Stimulated activated naive CD8-positive, alpha-beta T cell treated with anti-CD3 and anti-CD28 coated beads, Interleukin-15, amount 100 ng/mL, for 72 hours (primary cell): ENCODE data around the gene ACACA.

ENCODE experiments used
- ATAC-seq: fragments of 150-1000 bp; cut with Tn5 transposase; 2 replicates; pipeline ENCODE4 v1.10.0; 2021; ENCODE audit warnings: mild to moderate bottlenecking, moderate library complexity
- DNase-seq, 2 donors: peaks; one replicate each; pipeline ENCODE4 v3.0.0; 2021 to 2022
- H3K27ac Mint-ChIP-seq, 2 donors: one replicate each; pipeline ENCODE4 v1.8.0; 2022; ENCODE audit warnings: mild to moderate bottlenecking in 2 of 2, mixed read lengths in 2 of 2, moderate library complexity in 2 of 2
- H3K27me3 Mint-ChIP-seq: one replicate; pipeline ENCODE4 v1.8.0; 2022; ENCODE audit warnings: mixed read lengths
- H3K4me1 Mint-ChIP-seq: one replicate; pipeline ENCODE4 v1.8.0; 2022; ENCODE audit warnings: mild to moderate bottlenecking, mixed read lengths
- H3K4me3 Mint-ChIP-seq, 2 donors: one replicate each; pipeline ENCODE4 v1.8.0; 2022; ENCODE audit warnings: mild to moderate bottlenecking in 2 of 2, mixed read lengths in 2 of 2, moderate library complexity in 1 of 2
- H3K9me3 Mint-ChIP-seq, 2 donors: one replicate each; pipeline ENCODE4 v1.8.0; 2022; ENCODE audit warnings: mixed read lengths in 2 of 2

Gene ACACA

GRCh38 chr17:37211136-37211535, 195.5 kb downstream of the ACACA start:
- H3K4me3 Mint-ChIP-seq, result no peak overlapping the region
- no peaks in the 10 kb centered on the region for H3K9me3 Mint-ChIP-seq
- H3K4me1 Mint-ChIP-seq, result no peaks in the 10 kb centered on the region
- no peak for ATAC-seq
- DNase-seq, result no peak
- no peak overlapping the region for H3K27ac Mint-ChIP-seq
- no peaks in the 10 kb centered on the region for H3K27me3 Mint-ChIP-seq

- no peak overlapping the region for H3K27ac Mint-ChIP-seq
Observed at GRCh38 chr17:37207103-37207502, 199.5 kb downstream of the ACACA start.

GRCh38 chr17:37206299-37206698, 200.3 kb downstream of the ACACA start:
- Mint-ChIP-seq H3K27ac (no peak overlapping the region), H3K4me3 (no peak overlapping the region), H3K27me3 (no peaks in the 10 kb centered on the region), H3K4me1 (no peaks in the 10 kb centered on the region), H3K9me3 (no peaks in the 10 kb centered on the region)
- ATAC-seq (no peak), DNase-seq (no peak)

More at GRCh38 chr17:37207103-37207502, 199.5 kb downstream of the ACACA start:
- no peak overlapping the region for H3K4me3 Mint-ChIP-seq
- no peaks in the 10 kb centered on the region for H3K4me1 Mint-ChIP-seq
- no peaks in the 10 kb centered on the region for H3K9me3 Mint-ChIP-seq
- no peak for DNase-seq
- H3K27me3 Mint-ChIP-seq, result no peaks in the 10 kb centered on the region
- no peak for ATAC-seq

DNA sequence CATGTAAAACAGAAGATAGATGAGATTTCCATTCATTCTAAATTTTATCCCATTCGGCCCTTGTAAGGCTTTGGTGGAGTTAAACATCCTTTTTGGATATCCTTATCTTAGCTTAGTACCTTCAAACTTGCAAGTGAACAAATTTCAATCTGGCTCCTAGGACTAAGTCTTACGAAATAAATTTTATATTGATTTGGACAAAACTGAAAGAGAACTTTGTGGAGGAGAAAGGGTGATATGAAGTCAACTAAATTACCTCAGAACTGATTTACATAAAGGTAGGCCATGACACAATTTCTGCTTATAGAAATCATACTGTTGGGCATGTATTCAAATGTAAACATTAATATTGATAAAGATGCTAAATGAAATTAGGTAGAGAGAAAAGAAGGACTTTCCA, 206.1 kb downstream of the ACACA start:
- Mint-ChIP-seq H3K4me3 (no peak overlapping the region), H3K4me1 (no peaks in the 10 kb centered on the region), H3K27ac (no peak overlapping the region), H3K9me3 (no peaks in the 10 kb centered on the region), H3K27me3 (no peaks in the 10 kb centered on the region)
- DNase-seq (no peak), ATAC-seq (no peak)

DNA sequence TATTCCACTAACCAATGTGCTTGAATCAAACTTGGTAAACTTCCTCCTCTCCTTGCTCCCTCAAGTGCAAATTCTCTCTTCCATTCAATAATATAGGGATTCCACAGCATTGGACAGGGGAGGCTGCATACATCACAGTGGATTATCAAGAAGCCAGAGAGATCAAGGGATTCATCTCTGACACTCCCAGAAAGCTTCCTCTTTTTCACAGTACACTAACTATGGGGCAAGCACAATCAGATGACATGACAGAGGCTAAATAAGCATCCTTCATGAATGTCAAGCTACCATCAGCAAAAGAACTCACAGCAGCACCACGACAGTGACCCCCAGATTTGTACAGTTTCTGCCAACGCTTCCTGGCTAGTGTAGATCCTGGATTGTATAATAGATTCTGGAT, 209.3 kb downstream of the ACACA start:
- no peak overlapping the region for H3K4me3 Mint-ChIP-seq
- DNase-seq, result no peak
- no peaks in the 10 kb centered on the region for H3K4me1 Mint-ChIP-seq
- ATAC-seq, result no peak
- no peaks in the 10 kb centered on the region for H3K9me3 Mint-ChIP-seq
- H3K27me3 Mint-ChIP-seq, result no peaks in the 10 kb centered on the region
- peak overlapping the region in 1 of 2 donors; percentile 43 for H3K27ac Mint-ChIP-seq

GRCh38 chr17:37194208-37194607, 212.4 kb downstream of the ACACA start:
- no peaks in the 10 kb centered on the region for H3K4me1 Mint-ChIP-seq
- H3K27ac Mint-ChIP-seq, result no peak overlapping the region
- H3K27me3 Mint-ChIP-seq, result no peaks in the 10 kb centered on the region
- H3K4me3 Mint-ChIP-seq, result no peak overlapping the region
- H3K9me3 Mint-ChIP-seq, result no peaks in the 10 kb centered on the region
- DNase-seq (no peak), ATAC-seq (no peak)

DNA sequence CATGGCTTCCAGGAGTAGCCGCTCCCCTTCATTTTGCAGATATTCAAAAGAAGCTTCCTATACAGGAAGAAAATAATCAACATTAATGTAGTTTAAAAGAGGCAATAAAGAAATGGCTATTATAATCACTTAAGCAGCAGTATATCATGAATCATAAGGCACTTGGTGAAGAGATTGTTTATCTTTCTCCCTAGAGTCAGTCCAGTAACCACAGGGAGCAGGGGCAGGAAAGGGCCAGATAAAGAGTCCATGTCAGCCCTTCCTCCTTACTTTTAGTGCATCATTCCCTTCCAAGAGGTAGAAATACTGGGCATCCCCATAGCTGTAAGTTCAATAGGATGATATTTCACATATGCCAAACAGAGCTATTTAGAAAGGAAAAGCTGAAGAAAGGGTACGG, 215.4 kb downstream of the ACACA start:
- DNase-seq (no peak), ATAC-seq (no peak)
- Mint-ChIP-seq H3K9me3 (no peaks in the 10 kb centered on the region), H3K27me3 (no peaks in the 10 kb centered on the region), H3K27ac (no peak overlapping the region), H3K4me1 (no peaks in the 10 kb centered on the region), H3K4me3 (no peak overlapping the region)

GRCh38 chr17:37190493-37190892, 216.1 kb downstream of the ACACA start:
- no peak for ATAC-seq
- H3K9me3 Mint-ChIP-seq, result no peaks in the 10 kb centered on the region
- no peak for DNase-seq
- H3K4me1 Mint-ChIP-seq, result no peaks in the 10 kb centered on the region
- H3K27me3 Mint-ChIP-seq, result no peaks in the 10 kb centered on the region
- H3K27ac Mint-ChIP-seq, result no peak overlapping the region
- no peak overlapping the region for H3K4me3 Mint-ChIP-seq

DNA sequence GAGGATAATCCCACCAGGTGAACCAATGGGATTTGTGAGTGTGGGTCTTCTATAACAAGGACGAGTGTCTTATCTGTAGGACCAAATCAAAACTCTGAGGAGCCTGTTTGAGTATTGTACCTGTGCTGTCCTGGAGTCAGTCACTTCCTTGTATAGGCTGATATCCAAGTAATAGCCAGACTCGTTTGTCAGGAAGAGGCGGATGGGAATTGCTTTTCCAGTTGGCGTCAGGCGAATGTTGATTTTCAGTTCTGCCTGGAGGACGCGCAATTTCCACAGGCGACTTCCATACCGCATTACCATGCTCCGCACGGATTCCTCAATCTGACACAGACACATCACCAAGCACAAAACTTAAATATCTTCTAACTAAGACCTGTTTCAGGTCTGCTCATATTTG, 218.5 kb downstream of the ACACA start:
- DNase-seq (no peak), ATAC-seq (no peak)
- Mint-ChIP-seq H3K4me3 (no peak overlapping the region), H3K27me3 (no peaks in the 10 kb centered on the region), H3K9me3 (no peaks in the 10 kb centered on the region), H3K27ac (no peak overlapping the region), H3K4me1 (no peaks in the 10 kb centered on the region)

DNA sequence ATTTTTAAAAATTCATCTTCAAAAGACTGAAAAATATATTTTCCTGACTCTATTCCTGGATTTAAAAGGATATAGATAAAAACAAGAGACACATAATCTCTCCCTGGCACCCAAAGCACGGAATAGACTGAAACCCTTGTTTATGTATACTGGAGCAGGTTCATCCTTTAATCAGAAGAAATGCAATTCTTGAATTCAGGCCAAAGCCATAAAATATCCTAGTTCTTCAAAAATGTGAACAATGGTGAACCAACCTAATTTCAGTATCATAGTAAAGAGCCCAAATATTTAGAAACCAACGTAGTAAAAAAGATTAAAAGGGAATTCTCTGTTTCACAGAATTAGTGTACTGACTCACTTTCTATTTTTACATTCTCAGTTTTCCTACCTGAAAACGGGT, 219.4 kb downstream of the ACACA start:
- no peak for ATAC-seq
- H3K4me3 Mint-ChIP-seq, result no peak overlapping the region
- H3K27ac Mint-ChIP-seq, result no peak overlapping the region
- no peaks in the 10 kb centered on the region for H3K4me1 Mint-ChIP-seq
- no peaks in the 10 kb centered on the region for H3K27me3 Mint-ChIP-seq
- H3K9me3 Mint-ChIP-seq, result no peaks in the 10 kb centered on the region
- DNase-seq, result no peak

- Mint-ChIP-seq H3K4me3 (no peak overlapping the region), H3K27ac (no peak overlapping the region), H3K4me1 (no peaks in the 10 kb centered on the region), H3K27me3 (no peaks in the 10 kb centered on the region), H3K9me3 (no peaks in the 10 kb centered on the region)
- DNase-seq (no peak), ATAC-seq (no peak)
Observed at GRCh38 chr17:37182786-37183465, 223.7 kb downstream of the ACACA start.

- ATAC-seq, result no peak
Observed at GRCh38 chr17:37180376-37180775, 226.3 kb downstream of the ACACA start.

GRCh38 chr17:37179893-37180292, 226.7 kb downstream of the ACACA start:
- no peak overlapping the region for H3K4me3 Mint-ChIP-seq
- ATAC-seq, result no peak

More at GRCh38 chr17:37180376-37180775, 226.3 kb downstream of the ACACA start:
- no peak overlapping the region for H3K4me3 Mint-ChIP-seq
- no peak for DNase-seq
- no peak overlapping the region for H3K27ac Mint-ChIP-seq
- H3K9me3 Mint-ChIP-seq, result no peaks in the 10 kb centered on the region
- no peaks in the 10 kb centered on the region for H3K27me3 Mint-ChIP-seq
- H3K4me1 Mint-ChIP-seq, result no peaks in the 10 kb centered on the region

DNA sequence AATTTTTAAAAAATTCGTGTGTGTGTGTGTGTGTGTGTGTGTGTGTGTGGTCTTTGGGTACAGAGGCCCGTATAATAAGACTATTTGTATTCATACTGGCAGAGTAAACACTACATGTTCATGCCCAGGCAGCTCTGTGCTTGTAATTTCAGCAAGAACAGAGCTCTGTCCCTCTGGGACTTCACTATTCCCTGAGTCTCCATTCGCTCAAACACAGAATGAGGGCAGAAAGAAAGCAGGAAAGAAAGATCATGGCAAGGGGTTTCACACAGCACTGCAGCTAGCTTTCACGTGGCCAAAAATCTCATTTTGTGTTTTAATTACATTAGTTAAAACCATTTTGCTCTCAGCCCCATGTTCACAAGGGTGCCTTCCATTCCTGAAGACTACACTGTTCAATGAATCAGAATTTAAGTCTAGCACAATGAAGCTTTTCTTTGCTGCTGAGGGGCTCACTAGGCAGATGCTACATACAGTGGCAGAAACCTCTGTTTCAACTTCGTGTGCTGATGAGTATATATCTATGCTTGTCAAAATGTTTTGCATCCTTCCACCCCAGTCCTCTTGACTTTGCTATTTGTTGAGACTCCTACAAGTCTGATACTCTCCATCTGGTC, 229.3 kb downstream of the ACACA start:
- no peak for DNase-seq
- no peaks in the 10 kb centered on the region for H3K4me1 Mint-ChIP-seq
- H3K27me3 Mint-ChIP-seq, result no peaks in the 10 kb centered on the region
- H3K27ac Mint-ChIP-seq, result no peak overlapping the region
- H3K4me3 Mint-ChIP-seq, result no peak overlapping the region
- no peaks in the 10 kb centered on the region for H3K9me3 Mint-ChIP-seq
- no peak for ATAC-seq

More at GRCh38 chr17:37179893-37180292, 226.7 kb downstream of the ACACA start:
- H3K4me1 Mint-ChIP-seq, result no peaks in the 10 kb centered on the region
- DNase-seq, result no peak
- no peak overlapping the region for H3K27ac Mint-ChIP-seq
- no peaks in the 10 kb centered on the region for H3K27me3 Mint-ChIP-seq
- H3K9me3 Mint-ChIP-seq, result no peaks in the 10 kb centered on the region

DNA sequence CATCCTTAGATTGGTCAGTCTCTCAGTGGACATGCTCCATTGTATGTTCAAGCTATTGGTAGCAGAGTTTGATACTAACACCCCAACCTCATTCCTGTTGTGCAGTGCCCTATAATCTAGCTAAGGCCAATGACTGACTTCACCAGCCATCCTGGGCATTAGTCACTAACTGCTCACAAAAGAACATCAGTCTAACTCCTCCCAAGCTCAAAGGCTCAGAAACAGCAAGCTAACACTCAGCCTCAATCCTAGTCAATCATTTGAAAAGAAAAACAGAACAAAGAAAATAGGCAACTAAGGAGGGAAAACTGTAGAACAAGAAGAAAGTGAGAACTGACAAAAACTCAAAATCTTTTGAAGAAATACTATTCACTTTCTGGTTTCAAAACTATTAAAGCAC, 229.9 kb downstream of the ACACA start:
- Mint-ChIP-seq H3K4me3 (no peak overlapping the region), H3K27ac (no peak overlapping the region), H3K27me3 (no peaks in the 10 kb centered on the region), H3K9me3 (no peaks in the 10 kb centered on the region), H3K4me1 (no peaks in the 10 kb centered on the region)
- DNase-seq (no peak), ATAC-seq (no peak)

GRCh38 chr17:37174205-37174604, 232.4 kb downstream of the ACACA start:
- Mint-ChIP-seq H3K4me1 (no peaks in the 10 kb centered on the region), H3K9me3 (no peaks in the 10 kb centered on the region), H3K27ac (peak overlapping the region in 1 of 2 donors; percentile 59), H3K27me3 (no peaks in the 10 kb centered on the region), H3K4me3 (no peak overlapping the region)
- no peak for ATAC-seq
- no peak for DNase-seq
